NCI-H2107 treated with DMSO at 0.1 percent for 48 hours (cell line): ENCODE results near the gene CCDC88C.
"Not testable (repeated sequence)": the region's sequence is repeated elsewhere in the genome, so short reads cannot be mapped to it uniquely, and the experiment has no call there.

ENCODE experiments used
- DNase-seq: peaks from one replicate; lab custom pipeline; 2025; ENCODE audit not compliant: unreplicated experiment; lab: John Stamatoyannopoulos, UW

CCDC88C gene

DNA sequence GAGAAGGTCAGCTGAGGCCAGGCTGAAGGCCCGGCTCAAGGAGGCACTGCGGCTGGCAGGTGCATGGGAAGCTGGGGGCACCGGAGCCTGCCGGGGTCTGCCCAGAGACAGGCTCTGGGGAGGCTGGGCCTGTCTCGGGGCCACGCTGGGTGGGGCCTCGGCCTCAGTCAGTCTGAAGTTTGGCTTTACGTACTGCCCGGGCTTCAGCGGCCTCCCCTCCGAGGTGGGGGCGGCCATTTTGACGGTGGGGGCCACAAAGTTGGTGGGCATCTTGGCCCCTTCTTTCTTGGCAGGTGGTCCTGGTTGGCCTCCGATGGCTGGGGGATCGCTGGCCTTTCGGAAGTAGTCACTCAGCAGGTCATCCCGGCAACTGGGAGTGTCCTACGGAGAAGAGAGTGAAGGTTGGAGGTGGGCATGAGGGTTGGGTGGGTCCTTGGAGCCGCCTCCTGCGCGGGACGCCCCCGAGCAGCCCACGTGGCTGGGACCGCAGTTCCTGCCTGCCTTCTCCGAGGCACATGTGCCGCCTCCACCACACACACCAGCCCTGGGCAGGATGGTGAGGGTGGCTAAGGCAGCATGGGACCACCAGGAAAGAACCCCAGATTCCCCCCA lies 144.2 kb downstream of the CCDC88C start:
- DNase-seq = no peak

DNA sequence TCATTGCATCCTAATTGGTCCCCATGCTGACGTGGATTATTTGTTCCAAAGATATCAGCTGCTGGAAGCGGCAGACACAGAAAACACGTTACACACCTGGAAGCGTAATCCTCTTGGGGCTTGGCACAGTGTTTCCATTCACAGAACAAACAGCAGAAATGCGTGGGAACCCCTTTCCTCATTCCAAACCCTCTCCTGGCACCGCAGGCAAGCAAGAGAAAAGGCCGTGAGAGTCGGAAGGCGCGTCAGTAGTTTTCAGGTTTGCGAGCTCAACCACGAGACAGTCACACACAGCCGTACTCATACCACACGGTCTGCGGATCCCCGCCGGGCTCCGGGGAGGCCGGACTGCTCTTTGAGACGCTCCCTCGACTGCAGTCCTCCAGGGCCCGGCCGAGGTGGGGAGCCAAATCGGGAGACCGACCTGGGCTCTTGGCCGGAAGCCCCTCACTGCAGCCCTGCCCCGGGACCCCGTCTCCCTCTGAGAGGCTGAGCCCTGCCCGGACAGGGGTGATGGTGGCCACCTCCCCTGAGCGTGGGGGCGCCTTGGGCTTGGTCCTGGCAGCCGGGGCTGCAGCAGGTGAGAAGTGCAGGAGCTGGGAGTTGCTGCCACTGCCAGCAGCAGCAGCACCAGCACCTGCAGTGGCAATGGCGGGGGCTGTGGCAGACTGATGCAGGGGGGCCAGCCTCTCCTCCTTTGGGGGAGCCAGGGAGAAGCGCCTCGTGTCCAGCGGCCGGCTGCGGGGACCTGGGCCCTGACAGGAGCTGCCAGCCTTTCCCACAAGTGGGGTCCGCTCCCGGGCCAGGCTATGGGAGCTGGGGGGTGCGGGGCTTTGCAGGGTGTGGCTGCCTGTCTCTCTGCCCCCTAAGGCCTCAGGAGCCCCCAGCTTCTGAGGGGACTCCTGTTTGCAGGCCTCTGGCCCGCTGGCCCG lies 145.0 kb downstream of the CCDC88C start:
- DNase-seq = peak; percentile 80

DNA sequence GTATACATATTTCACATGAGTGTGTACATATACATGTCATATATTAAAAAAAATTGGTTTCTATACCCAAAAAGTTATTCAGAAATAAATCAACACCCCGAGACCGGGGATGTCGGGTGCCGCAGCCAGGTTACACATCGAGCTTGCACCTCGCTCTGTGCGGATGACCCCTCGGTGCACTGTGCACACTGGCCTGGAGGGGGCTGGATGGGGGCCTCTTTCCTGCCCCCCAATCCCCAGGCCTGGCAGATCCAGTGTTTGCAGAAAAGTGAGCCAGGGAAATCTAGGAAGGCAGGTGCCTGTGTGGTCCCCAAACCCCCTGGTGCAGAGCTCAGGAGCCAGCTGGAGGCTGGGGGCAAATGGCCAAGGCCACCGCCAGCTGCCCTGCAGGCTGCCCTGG lies 146.0 kb downstream of the CCDC88C start:
- no peak for DNase-seq

DNA sequence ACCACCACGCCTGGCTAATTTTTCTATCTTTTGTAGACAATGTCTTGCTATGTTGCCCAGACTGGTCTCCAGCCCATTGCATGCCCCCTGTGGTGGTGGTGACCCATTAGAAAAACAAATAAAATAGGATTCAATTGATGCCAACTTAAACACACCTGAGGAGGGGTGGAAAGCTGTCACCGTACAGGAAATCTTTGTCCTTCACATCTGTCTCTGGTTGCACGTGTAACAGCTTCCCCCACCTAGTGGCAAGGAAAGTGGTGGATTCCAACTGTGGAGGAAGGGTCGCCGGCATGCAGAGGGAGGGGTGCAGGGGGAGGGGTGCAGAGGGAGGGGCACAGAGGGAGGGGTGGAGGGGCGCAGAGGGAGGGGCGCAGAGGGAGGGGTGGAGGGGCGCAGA lies 147.0 kb downstream of the CCDC88C start:
- DNase-seq = no peak

DNA sequence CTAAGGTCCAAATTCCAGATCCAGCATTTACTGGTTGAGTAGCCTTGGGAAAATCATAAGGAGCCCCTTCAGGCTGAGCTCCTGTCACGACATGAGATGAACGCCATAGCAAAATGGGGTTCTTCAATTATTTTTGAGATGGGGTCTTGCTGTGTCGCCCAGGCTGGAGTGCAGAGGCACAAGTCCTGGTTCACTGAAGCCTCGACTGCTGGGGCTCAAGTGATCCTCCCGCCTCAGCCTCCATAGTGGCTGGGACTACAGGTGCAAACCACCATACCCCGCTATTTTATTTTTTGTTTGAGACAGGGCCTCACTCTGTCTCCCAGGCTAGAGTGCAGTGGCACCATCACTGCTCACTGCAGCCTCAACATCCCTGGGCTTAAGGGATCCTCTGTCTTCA lies 147.4 kb downstream of the CCDC88C start:
- DNase-seq = no peak

DNA sequence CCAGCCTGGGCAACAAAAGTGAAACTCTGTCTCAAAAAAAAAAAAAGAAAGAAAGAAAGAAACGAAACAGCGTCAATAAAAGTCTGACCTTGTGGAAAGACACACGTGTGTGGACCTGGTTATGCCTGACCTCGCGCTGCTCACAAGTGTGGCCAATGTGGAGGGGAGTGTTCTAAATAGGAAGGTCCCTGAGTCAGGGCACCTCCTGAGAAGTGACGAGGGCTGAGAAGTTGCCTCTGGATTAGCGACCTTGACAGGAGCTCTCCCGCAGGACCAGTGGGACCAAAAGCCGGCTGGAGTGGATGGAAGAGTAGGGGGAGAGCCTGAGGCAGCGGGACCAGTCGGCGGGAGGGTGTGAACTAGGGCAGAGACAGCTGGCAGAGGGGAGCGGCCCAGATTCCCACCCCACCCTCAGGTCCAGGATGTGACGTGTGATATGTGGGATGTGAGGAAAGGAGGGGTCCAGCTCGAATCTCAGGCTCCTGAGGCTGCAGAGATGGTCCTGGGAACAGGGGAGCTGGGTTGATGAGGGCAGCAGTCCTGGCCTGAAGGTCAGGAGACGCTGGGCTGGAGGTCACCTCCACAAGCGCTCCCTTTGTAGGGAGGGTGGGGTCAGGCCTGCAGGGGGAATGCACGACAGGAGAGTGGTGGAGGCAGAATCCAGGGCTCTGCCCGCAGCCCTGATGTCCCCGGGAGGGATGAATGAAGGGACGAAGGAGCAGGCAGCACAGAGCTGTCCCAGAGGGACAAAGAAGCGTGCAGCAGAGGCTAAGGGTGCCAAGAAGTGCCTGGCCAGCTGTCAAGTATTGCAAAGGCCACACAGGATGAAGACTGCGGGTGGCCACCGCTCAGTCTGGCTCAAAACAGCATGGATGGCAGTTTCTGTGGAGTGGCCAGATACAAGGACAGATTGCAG lies 148.3 kb downstream of the CCDC88C start:
- no peak for DNase-seq

DNA sequence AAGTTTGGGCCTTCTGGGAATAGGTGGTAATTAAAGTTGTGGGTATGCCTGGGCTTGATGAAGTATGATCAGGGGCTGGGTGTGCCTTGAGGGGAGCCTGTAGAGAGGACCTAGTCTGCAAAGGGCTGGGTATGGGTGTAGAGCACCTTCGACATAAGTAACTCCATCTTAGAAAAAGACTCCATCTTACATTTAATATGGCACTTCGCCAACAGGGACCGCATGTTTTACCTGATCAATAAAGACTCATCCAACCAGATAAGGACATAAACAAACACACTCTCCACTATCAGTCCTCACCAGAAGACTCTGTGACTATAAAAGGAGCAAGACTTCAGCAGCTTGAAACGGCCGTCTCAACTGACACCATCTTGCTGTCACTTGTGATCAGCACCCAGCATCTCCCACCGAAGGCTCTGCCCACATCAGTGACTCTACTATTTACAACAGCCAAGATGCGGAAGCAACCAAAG lies 149.6 kb downstream of the CCDC88C start:
- DNase-seq = no peak

DNA sequence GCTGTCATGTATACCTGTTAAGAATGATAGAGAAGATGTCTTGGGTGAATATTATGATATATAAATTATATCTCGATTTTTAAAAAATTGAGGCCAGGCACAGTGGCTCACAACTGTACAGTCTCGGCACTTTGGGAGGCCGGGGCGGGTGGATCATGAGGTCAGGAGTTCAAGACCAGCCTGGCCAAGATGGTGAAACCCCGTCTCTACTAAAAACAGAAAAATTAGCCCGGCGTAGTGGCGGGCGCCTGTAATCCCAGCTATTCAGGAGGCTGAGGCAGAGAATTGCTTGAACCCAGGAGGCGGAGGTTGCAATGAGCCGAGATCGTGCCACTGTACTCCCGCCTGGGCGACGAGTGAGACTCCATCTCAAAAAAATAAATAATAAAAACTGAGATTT lies 151.3 kb downstream of the CCDC88C start:
- DNase-seq = not testable (repeated sequence)

DNA sequence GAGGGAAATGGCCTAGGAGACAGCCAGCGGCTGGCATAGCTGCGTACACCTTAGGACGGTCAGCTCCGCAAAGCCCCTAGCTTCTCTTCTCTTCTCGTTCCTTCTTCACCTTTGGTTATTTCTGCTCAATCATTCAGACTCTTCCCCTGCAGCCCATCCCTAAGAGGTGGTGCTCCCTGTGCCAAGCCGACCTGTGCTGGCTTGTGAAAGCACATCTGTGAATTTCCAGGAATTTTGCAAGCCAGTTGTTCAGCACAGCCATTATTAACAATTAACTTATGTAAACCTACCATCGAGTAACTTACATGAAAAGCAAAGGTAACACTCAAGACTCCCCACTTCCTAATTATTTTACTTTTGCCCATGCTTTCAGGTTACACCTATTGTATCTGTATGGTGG lies 152.2 kb downstream of the CCDC88C start:
- no peak for DNase-seq

DNA sequence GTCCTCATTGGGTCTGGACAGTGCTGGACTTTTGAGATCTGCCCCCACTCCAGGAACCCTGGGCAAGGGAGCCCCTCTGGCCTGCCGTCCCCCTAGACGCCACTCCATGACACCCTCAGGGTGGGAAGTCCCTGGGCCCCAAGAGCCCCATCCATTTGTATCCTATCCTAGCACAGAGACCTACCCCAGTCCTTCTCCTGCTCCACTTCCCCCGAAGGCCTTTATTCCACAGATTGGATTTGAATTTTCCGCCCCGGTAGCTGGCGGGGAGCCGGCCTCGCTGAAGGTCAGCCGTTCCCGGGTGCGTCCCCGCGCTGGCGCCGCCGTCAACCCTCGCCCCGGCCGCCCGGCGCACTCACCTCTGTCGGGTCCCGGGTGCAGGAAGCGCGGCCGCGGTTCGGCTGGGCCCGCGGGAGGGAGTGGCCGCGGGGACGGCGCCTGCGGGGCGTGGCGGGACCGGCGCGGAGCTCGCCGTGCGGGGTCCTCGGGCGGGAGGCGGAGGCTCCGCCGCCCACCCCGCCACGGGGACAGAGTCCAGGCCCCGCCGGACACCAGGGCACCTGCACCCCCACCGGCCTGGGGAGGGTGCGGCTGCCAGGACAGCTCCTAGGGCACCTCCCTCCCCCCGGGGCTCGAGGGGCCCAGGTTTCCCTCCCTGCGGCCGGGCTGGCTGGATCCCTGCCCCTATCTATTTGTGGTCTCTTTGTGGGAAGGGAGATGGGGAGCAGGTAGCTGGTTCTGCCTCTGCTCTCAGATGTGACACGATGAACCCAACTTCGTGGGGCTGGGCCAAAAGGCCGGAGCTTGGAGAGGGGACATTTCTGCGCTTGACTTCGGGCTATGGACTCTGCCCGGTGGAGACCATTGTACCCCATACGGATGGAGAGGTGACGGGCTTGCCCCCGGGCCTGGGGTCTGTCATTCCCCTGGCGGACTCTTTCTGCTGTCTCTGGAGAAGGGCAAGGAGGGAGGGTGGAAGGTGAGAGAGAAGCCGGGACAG lies 153.2 kb downstream of the CCDC88C start:
- no peak for DNase-seq

DNA sequence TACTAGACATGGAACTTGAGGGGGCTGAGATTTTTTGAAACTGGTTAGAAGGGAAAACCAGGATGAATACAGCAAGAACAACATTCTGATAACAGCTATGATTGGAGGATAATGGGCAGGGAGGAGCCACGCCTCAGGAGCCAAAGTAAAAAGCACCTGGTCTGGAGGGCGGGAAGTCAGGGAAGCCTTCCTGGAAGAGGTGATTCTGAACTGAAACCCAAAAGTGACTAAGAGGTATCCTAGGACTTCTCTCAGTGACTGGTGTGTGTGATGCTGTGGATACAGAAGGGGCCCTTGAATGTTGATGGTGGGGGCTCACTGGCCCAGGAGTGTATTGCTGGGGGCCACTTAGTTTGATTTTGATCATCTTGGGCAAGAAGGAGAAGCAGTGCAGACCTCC lies 154.3 kb downstream of the CCDC88C start:
- no peak for DNase-seq

DNA sequence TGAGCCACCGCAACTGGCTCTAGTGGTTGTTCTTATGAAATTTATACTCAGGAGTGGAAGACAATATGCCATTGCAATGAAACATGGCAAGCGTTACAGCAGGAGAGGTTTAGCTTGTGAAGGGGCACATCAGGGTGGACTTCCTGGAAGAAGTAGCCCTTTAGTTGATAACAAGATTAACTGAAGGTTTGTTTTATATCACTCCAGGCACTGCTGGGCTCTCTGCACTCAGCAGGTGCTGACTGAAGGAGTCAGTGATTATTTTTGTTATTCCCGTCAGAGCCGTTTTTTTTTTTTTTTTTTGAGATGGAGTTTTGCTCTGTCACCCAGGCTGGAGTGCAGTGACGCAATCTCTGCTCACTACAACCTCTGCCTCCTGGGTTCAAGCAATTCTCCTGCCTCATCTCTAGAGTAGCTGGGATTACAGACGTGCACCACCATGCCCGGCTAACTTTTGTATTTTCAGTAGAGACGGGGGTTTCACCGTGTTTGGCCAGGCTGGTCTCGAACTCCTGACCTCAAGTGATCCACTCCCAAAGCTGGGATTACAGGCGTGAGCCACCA lies 155.6 kb downstream of the CCDC88C start:
- DNase-seq = no peak

DNA sequence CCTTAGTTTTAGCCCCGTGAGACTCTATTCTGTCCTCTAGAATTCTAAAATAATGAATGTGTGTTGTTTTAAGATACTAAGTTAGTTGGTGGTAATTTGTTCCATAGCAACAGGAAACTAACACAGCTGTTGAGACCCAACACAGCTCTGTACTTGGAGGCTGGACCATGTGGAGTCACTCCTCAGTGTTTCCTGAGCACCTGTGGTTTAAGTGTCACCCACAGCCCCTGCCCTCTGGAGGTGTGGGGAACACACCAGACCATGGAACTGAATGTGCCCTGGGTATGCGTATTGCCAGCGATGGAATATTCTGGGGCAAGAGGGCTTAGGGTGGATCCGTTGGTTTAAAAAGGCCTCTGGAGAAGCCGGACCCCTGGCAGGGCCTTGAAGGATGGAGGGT lies 156.5 kb downstream of the CCDC88C start:
- no peak for DNase-seq

DNA sequence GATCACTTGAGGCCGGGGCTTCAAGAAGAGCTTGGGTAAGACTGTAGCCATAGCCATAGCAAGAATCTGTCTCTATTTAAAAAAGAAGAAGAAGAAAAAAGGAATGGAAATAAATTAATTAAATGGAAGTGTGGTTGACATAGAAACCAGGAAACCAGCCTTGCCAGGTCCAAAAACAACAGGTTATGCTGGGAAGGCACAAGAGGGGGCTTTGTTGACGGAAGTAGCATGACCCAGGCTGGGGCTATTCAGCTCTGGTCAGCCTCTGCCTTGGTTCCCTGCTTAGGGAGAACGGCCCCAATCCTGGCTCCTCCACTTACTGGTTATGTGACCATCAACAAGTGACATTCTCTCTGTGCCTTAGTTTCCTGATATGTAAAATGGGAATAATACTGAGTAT lies 158.7 kb downstream of the CCDC88C start:
- DNase-seq = no peak

DNA sequence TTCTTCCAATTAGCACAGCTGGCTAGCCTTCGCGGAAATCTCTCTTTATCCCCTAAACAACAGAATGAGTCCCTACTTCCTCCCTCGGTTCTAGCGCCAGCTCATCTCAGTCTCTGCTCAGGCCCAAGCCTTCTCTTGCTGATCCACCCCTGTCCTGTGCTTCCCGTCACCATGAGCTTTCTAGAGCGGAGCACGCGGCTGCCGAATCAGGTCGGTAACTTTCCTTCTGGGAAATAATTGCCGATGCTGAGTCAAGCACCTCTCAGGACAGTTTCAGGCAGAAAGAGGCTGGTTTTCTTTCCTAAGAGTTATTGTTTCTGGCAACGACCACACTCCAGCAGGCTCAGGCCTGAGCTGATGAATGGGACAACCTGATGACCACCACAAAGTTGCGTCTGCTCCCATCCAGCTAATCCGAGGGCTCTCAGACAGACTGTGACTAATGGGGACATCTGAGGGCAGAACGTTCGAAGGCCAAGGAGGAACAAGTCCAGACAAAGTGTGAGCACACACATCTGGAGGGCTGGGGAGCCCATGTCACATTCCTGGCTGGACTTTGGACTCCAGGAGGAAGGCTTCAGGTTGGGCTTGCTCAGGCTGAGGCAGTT lies 159.5 kb downstream of the CCDC88C start:
- DNase-seq = no peak

DNA sequence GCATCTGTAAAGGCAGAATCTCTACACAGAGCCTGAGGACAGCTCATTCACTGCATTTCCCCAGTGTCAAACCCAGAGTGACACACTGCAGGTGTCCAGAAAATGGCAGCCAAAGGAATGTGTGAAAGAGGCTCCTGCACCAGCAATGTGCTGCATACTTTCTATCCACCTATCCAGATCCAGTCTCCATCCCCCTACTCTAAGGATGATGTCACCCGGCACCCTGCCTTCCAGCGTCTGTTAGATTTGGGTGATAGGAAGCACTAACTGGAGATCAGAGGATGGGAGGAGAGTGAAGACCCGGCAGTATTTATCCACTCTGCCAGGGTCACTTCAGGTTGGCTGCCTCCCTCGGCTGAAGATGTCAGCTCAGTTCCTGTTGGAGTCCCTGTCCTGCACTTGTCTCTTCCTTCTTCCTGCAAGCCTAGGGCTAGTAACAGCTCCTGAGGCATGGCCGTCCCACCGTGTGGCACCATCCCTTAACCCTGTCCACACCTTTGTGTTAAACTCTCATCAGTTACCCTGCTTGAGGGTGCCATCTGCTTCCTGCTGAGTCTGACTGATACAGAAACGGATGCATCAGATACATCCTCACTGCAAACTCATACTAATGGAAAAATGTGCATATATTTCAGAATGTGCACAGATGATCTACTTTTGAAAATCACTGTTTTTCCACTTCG lies 160.2 kb downstream of the CCDC88C start:
- DNase-seq = no peak

DNA sequence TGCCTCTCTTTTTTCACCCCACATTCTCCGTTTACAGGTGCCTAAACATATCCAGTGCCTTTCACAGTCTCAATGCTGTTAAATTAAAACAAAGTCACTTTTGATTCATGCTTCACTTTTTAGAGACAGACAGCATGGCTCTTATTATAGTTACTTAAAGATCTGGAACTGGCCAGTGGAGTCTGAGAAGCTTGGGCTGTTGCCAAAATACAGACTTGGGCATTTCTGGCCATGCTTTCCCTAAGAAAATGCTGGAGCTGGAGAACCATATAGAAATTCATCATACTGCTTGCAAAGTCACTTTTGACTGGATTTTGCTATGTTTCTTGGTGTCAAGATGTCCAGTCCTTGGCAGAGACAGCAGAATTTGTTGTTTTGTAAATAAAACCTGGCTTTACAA lies 161.0 kb downstream of the CCDC88C start:
- DNase-seq = no peak

DNA sequence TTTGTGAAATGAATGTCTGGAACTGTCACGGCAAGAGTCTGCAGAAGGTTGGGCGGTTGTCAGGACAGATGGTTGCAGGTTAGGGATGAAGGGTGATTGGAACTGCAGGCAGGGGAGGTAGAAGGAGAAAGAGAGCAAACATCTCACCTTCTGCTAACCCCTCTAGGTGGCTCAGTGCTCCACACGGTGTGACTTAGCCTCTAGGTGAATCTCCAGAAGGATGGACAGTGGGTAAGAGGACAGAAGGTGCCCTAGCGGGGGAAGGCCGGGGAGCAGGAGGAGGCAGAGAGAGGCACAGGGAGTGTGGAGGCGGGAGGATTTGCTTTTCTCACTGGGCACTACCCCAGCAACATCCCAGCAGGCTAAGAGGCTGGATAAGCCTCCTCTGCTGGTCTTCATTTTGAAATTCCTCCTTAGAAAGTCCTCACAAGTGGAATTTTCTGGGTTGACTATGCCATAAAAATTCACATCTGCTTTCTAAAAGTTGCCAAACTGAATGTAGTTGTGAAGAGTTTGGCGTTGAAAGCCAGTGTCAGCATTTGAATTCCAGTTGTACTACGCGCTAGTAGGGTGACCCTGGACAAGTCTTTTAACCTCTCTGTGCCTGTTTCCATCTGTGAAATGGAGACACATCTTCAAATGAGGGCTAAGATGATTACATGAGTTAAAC lies 162.5 kb downstream of the CCDC88C start:
- DNase-seq = no peak
